Fibroblast of the aortic adventitia (primary cell): ENCODE measurements around the gene ANKRD17. TPM values are rescaled to one million over a fixed set of nuclear protein-coding genes. Genes with fewer than 3 reads are reported as not detected.

Experiments
- DNase-seq: peaks from one replicate; pipeline ENCODE4 v3.0.0-alpha.2; 2010; ENCODE audit warnings: low read depth
- H3K4me3 ChIP-seq: 2 replicates; pipeline ENCODE4 v1.5.1; 2011; ENCODE audit warnings: low read depth, mild to moderate bottlenecking, control low read depth, low read length, moderate library complexity
- CTCF ChIP-seq: IDR thresholded peaks from 2 replicates; pipeline ENCODE4 v1.5.1; 2011; ENCODE audit warnings: mild to moderate bottlenecking, low read length, control low read depth, inconsistent platforms; ENCODE audit not compliant: insufficient read depth
- total RNA-seq: library from RNA; depleted of rRNA; stranded (reverse); fragments of >200 nt; gene quantifications from 2 replicates; pipeline ENCODE4 v1.2.3, GENCODE V29; 2012; ENCODE audit warnings: low replicate concordance

The ANKRD17 gene
- total RNA-seq, 1 donor: 72.5 TPM

GRCh38 chr4:73248416-73248815, 10.2 kb downstream of the ANKRD17 start:
- no peak for TF ChIP-seq CTCF
- DNase-seq: no peak
- H3K4me3 ChIP-seq: no peak overlapping the region

DNA sequence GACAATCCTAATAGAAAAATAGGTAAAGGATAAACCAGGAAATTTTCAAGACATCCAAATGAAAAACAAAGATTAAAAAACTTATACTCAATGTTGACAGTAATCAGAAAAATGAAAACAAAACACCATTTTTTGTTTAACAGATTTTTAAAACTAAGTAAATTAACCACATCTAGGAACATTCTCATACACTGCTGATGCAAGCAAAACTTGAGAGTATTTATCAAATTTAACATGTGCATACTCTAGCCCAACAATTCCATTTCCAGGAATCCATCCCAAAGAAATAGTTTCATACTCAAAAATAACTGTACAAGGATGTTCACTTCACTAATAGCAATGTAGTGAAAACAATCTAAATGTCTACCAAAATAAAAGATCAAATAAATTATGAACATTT, 11.5 kb downstream of the ANKRD17 start:
- no peak overlapping the region for H3K4me3 ChIP-seq
- TF ChIP-seq CTCF: no peak
- no peak for DNase-seq

DNA sequence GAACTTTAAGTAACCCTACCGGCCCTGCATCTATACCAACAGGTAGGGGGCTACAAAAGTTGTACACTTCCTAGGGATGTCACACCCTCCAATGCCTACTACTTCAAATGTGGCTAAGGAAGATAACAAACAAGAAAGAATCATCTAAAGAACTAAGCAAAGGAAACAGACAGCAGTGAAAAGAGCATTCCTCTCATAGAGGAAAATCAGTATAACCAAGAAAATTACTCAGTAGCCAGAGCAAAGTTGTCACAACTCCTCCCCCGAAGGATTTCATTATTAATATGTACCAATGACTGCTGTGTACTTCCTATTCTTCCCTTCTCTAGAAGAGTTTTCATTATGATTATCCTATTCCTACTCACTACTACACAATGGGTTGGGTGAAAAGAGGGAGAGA, 12.6 kb downstream of the ANKRD17 start:
- no peak for DNase-seq
- no peak overlapping the region for H3K4me3 ChIP-seq
- TF ChIP-seq CTCF: no peak

- no peak for DNase-seq
- no peak overlapping the region for H3K4me3 ChIP-seq
- TF ChIP-seq CTCF: no peak
Observed at GRCh38 chr4:73244945-73245601, 13.5 kb downstream of the ANKRD17 start.

DNA sequence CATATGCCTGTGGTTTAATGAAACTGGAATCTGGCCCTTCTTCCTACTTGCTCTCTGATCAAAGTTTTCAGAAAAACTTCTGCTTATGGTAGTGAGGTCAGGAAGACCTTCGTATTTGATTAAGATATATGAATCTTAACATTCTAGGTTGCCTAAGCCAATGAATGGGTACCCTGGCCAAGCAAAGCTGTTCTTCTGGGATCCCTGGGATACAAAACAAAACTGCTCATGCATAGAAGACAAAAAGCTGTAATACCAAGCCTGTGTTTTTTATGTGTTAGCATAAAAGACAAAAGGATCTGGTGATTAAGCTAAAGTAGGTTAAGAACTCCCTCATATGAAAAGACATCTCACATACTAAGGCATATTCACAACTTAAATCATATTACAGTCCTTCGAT, 21.6 kb downstream of the ANKRD17 start:
- TF ChIP-seq CTCF: no peak
- no peak overlapping the region for H3K4me3 ChIP-seq
- DNase-seq: no peak

DNA sequence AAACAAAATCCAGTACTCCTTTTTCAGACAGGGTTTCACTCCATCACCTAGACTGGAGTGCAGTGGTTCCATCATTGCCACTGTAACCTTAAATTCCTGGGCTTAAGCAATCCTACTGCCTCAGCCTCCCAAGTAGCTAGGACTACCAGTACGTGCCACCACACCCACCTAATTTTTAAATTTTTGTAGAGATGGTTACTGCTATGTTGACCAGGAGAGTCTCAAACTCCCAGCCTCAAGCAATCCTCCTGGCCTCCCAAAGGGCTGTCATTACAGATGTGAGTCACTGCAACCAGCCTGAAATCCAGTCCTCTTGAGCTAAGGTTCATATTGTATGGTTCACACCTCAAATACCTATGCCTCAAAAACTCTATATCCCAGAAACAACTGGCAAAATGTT, 22.4 kb downstream of the ANKRD17 start:
- no peak overlapping the region for H3K4me3 ChIP-seq
- no peak for DNase-seq
- no peak for TF ChIP-seq CTCF

DNA sequence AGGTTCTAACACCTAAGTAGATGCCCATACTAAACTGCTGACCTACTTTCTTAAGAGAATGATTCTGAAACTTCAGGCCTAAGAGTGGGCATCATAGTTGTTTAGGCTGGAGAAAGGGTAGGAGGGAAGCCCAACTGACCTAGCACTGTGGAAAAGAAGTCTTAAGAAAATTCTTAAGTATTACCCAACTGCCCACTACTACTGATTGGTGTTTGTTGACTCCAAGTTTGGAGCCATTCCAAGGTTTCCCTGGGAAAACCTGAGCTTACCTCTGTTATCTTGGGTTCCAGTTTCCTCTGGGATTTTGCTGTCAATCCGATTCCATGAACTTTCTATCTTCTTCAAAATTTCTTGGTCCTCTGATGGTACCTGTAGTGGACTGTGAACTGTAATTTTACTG, 23.9 kb downstream of the ANKRD17 start:
- TF ChIP-seq CTCF: no peak
- H3K4me3 ChIP-seq: no peak overlapping the region
- no peak for DNase-seq
